ENCODE data around the gene COPS4.

GRCh38 chr4:83071116-83071515 is 36.1 kb downstream of the COPS4 start:
- no peak for TF ChIP-seq POLR2A (IDR thresholded peaks at IDR 0.05; ENCODE audit: low read depth, low read length)
- TF ChIP-seq NFYA (IDR thresholded peaks at IDR 0.05; ENCODE audit: borderline replicate concordance, low read depth, low read length), result no peak
- no peak for TF ChIP-seq RB1 (IDR thresholded peaks at IDR 0.05; ENCODE audit: borderline replicate concordance)
- no peak for TF ChIP-seq POLR2AphosphoS2 (IDR thresholded peaks at IDR 0.05; ENCODE audit: low read depth, low read length)
- TF ChIP-seq, protein P1, sequence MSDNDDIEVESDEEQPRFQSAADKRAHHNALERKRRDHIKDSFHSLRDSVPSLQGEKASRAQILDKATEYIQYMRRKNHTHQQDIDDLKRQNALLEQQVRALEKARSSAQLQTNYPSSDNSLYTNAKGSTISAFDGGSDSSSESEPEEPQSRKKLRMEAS (IDR thresholded peaks at IDR 0.05; ENCODE audit: low read depth, low read length), result no peak
- no peak for TF ChIP-seq RCOR1 (conservative IDR thresholded peaks at IDR 0.05; ENCODE audit: low read depth, low read length)
- TF ChIP-seq, protein P2, sequence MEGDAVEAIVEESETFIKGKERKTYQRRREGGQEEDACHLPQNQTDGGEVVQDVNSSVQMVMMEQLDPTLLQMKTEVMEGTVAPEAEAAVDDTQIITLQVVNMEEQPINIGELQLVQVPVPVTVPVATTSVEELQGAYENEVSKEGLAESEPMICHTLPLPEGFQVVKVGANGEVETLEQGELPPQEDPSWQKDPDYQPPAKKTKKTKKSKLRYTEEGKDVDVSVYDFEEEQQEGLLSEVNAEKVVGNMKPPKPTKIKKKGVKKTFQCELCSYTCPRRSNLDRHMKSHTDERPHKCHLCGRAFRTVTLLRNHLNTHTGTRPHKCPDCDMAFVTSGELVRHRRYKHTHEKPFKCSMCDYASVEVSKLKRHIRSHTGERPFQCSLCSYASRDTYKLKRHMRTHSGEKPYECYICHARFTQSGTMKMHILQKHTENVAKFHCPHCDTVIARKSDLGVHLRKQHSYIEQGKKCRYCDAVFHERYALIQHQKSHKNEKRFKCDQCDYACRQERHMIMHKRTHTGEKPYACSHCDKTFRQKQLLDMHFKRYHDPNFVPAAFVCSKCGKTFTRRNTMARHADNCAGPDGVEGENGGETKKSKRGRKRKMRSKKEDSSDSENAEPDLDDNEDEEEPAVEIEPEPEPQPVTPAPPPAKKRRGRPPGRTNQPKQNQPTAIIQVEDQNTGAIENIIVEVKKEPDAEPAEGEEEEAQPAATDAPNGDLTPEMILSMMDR (IDR thresholded peaks at IDR 0.05 in 2 of 3, conservative IDR thresholded peaks at IDR 0.05 in 1 of 3; ENCODE audit: control insufficient read depth in 2 of 3, extremely low read depth in 1 of 3, insufficient read depth in 1 of 3, low read depth in 3 of 3, low read length in 3 of 3), result no peak
- TF ChIP-seq CEBPB (IDR thresholded peaks at IDR 0.05; ENCODE audit: borderline replicate concordance in 1 of 2, low read depth in 2 of 2, low read length in 2 of 2), result no peak
- TF ChIP-seq ZZZ3 (IDR thresholded peaks at IDR 0.05; ENCODE audit: control insufficient read depth, insufficient read length, low read depth), result no peak
- TF ChIP-seq SPI1 (IDR thresholded peaks at IDR 0.05; ENCODE audit: borderline replicate concordance, insufficient read depth, low read depth, low read length), result no peak
- no peak for TF ChIP-seq POLR2AphosphoS5 (IDR thresholded peaks at IDR 0.05; ENCODE audit: low read length)
- TF ChIP-seq, protein P3, sequence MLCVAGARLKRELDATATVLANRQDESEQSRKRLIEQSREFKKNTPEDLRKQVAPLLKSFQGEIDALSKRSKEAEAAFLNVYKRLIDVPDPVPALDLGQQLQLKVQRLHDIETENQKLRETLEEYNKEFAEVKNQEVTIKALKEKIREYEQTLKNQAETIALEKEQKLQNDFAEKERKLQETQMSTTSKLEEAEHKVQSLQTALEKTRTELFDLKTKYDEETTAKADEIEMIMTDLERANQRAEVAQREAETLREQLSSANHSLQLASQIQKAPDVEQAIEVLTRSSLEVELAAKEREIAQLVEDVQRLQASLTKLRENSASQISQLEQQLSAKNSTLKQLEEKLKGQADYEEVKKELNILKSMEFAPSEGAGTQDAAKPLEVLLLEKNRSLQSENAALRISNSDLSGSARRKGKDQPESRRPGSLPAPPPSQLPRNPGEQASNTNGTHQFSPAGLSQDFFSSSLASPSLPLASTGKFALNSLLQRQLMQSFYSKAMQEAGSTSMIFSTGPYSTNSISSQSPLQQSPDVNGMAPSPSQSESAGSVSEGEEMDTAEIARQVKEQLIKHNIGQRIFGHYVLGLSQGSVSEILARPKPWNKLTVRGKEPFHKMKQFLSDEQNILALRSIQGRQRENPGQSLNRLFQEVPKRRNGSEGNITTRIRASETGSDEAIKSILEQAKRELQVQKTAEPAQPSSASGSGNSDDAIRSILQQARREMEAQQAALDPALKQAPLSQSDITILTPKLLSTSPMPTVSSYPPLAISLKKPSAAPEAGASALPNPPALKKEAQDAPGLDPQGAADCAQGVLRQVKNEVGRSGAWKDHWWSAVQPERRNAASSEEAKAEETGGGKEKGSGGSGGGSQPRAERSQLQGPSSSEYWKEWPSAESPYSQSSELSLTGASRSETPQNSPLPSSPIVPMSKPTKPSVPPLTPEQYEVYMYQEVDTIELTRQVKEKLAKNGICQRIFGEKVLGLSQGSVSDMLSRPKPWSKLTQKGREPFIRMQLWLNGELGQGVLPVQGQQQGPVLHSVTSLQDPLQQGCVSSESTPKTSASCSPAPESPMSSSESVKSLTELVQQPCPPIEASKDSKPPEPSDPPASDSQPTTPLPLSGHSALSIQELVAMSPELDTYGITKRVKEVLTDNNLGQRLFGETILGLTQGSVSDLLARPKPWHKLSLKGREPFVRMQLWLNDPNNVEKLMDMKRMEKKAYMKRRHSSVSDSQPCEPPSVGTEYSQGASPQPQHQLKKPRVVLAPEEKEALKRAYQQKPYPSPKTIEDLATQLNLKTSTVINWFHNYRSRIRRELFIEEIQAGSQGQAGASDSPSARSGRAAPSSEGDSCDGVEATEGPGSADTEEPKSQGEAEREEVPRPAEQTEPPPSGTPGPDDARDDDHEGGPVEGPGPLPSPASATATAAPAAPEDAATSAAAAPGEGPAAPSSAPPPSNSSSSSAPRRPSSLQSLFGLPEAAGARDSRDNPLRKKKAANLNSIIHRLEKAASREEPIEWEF (IDR thresholded peaks at IDR 0.05; ENCODE audit: insufficient replicate concordance, low read depth, low read length), result no peak
- no peak for TF ChIP-seq TAF1 (IDR thresholded peaks at IDR 0.05; ENCODE audit: borderline replicate concordance, low read depth, low read length)

All from GM12878 (cell line).